Urinary bladder (tissue), 4 donors: ENCODE measurements around the gene MOBP. TPM values are rescaled to one million over a fixed set of nuclear protein-coding genes. Genes with fewer than 3 reads are reported as not detected.

Experiments
- DNase-seq: peaks from one replicate; pipeline ENCODE4 v3.0.0-alpha.2; 2015; ENCODE audit errors: extremely low spot score
- H3K27ac ChIP-seq: one replicate; pipeline ENCODE4 v1.5.1; 2013; ENCODE audit warnings: low read depth, mild to moderate bottlenecking, moderate library complexity
- H3K36me3 ChIP-seq: one replicate; pipeline ENCODE4 v1.6.1; 2013; ENCODE audit warnings: mild to moderate bottlenecking, moderate library complexity; ENCODE audit not compliant: insufficient read depth
- H3K4me1 ChIP-seq: one replicate; pipeline ENCODE4 v1.6.1; 2013; ENCODE audit warnings: mild to moderate bottlenecking, moderate library complexity; ENCODE audit not compliant: insufficient read depth
- H3K4me3 ChIP-seq: one replicate; pipeline ENCODE4 v1.5.1; 2013; ENCODE audit warnings: low read depth, low read length
- WGBS: extraction: QIAGEN DNeasy Blood & Tissue Kit; methylation state at CpG from one replicate; pipeline ENCODE4 v1.1.7; 2013; 5-methylcytosine and 5-hydroxymethylcytosine counted together
- polyA plus RNA-seq: library from polyadenylated mRNA; stranded (reverse); fragments of 200-250 nt; gene quantifications from one replicate; pipeline ENCODE4 v1.2.3, GENCODE V29; 2013
- total RNA-seq: library from RNA; depleted of rRNA; stranded (reverse); fragments of >200 nt; gene quantifications from one replicate; pipeline ENCODE4 v1.2.3, GENCODE V29; 2014
- donor health status: healthy with polysubstance abuse.
- donor health status: healthy.

Gene MOBP
- total and polyA plus RNA-seq, 2 donors, result 0.05 to 0.94 TPM

DNA sequence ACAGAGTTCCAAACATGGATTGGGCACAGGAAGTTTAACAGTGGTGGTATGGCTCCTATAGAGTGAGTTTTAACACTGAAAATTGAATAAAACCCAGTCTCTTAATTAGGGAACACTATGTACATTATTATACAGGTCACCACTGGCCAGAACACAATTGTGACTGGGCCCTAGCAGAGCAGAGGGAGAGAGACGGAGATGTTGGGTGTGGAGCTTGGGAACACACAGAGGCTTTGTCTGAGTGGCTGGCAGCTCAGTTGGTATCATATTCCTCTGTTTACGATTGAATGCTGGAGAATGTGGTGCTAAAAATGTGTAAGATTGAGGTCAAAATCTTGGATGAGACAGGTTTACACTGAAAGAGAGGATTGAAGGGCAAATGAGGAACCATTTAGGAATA, 6.8 kb upstream of the MOBP start:
- no peak for DNase-seq
- WGBS, result 42% methylated on average over 2 of the region's 2 CpGs
- Histone ChIP-seq H3K27ac (no peak overlapping the region), H3K4me3 (no peak overlapping the region), H3K36me3 (no peaks in the 10 kb centered on the region), H3K4me1 (no peaks in the 10 kb centered on the region)

DNA sequence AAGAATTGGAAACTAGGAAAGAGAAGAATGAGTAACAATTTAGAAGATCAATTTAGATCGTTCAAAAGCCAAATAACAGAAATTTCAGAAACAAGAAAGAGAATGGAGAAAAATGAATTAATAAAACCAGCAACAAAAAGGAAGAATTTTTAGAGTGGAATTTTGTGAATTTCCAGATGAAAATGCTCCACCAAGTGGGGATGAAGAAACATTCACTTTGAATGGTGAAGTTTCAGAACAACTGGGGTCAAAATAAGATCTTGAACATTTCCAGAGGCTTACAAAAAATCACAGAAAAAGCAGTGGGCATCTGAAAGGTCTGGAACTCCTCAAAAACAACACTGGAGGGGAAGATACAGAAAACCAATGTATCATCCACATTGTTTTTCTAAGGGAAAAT, 4.2 kb upstream of the MOBP start:
- H3K36me3 ChIP-seq, result no peaks in the 10 kb centered on the region
- no peak overlapping the region for H3K27ac ChIP-seq
- peaks cover 2% of the 10 kb centered on the region for H3K4me1 ChIP-seq
- 42% methylated on average over 1 of the region's 1 CpG for WGBS
- DNase-seq, result no peak
- H3K4me3 ChIP-seq, result no peak overlapping the region

DNA sequence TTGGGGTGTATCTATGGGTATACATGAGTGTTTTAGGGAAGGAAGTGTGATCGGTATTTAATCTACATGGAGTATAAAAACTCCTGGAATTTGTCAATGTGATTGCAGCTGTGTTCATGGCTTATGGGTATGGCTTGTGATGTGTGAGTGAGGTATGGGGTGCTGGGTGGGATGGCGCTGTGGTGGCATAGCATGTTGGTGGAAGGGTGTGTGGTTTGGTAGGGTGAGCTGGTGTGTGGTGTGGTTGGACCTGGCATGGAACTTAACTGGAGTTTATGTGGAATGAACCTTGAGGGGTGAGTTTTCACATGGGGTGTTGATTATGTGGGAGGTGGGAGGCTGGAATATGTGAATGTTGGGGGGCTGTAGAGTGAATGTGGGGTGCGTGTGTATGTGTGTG, 492 bp upstream of the MOBP start:
- Histone ChIP-seq H3K27ac (no peak overlapping the region), H3K4me3 (no peak overlapping the region), H3K36me3 (no peaks in the 10 kb centered on the region), H3K4me1 (peaks cover 2% of the 10 kb centered on the region)
- WGBS, result 74% methylated on average over 3 of the region's 3 CpGs
- no peak for DNase-seq

DNA sequence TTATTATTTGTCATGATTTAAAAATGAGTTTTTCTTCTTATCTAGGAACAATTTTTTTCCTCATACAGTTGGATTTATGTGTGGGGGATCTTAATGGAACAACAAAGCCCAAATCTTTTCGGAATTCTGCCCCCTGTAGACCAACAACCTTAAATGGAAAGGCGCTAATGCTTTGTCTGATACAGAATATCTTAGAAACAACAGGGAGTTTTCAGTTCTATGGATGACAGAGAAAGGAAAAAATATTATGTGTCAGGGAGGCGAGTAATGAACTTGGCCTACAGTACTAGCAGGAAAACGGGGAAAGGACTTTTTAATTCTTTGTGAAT, 592 bp downstream of the MOBP start:
- DNase-seq, result no peak
- no peak overlapping the region for H3K4me3 ChIP-seq
- H3K27ac ChIP-seq, result no peak overlapping the region
- no peaks in the 10 kb centered on the region for H3K36me3 ChIP-seq
- 79% methylated on average over 4 of the region's 4 CpGs for WGBS
- H3K4me1 ChIP-seq, result peaks cover 2% of the 10 kb centered on the region

DNA sequence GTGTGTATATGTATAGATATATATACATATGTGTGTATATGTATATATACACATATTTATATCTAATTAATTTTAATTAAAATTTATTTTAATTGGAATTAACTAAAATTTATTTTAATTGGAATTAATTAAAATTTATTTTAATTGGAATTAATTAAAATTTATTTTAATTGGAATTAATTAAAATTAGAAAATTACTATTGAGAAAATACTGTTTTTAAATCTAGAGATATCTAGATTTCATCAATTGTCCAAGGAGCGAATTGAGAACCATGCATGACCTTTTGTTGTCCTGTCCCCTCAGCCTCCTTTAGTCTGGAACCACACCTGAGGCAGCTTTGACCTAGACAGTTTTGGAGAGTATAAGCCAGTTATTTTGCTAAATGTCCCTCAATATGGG, 1.8 kb downstream of the MOBP start:
- peaks cover 2% of the 10 kb centered on the region for H3K4me1 ChIP-seq
- no peak overlapping the region for H3K4me3 ChIP-seq
- WGBS, result 92% methylated on average over 1 of the region's 1 CpG
- H3K36me3 ChIP-seq, result no peaks in the 10 kb centered on the region
- no peak overlapping the region for H3K27ac ChIP-seq
- no peak for DNase-seq

DNA sequence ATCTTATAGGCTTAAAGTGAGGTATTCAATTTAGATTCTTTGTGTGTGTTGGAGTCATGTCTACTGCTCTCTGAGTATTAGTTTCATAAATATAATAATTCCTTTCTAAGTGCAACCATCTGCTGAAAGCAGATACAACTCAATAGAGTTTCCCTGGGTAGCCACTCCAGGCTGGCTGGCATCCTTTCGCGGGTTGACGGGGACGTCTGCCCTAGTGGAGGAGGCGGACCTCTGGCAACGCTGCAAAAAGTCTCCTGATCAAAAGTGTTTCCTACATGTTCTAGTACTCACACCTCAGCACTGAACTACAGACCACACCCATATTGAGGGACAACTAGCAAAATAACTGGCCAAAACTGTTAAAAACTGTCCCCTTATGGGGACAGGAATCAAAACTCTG, 2.5 kb downstream of the MOBP start:
- WGBS, result 80% methylated on average over 6 of the region's 6 CpGs

DNA sequence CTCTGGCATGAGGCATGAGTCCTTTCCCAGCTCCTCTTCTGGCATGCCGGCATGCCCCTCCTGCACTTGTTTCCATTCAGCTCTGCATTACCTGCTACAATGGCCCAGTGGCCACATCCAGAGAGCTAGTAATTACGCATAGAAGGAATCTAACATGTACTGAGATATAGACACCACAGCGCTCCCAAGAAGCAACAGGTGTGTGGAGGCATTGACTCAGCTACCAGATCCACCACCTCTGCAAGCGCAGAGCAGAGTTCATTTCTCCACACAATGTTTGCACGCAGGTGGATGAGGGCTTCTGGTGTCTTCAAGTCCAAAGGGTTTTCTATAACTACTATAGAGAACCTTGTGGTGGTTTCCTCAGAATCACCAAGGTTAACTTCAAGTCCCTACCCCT, 4.2 kb downstream of the MOBP start:
- H3K4me3 ChIP-seq, result no peak overlapping the region
- no peak overlapping the region for H3K27ac ChIP-seq
- 96% methylated on average over 5 of the region's 5 CpGs for WGBS
- peaks cover 2% of the 10 kb centered on the region for H3K4me1 ChIP-seq
- H3K36me3 ChIP-seq, result no peaks in the 10 kb centered on the region
- DNase-seq, result no peak

More for the DNA sequence above, 2.5 kb downstream of the MOBP start:
- Histone ChIP-seq H3K4me3 (no peak overlapping the region), H3K36me3 (no peaks in the 10 kb centered on the region), H3K4me1 (peaks cover 2% of the 10 kb centered on the region), H3K27ac (no peak overlapping the region)
- DNase-seq, result no peak

DNA sequence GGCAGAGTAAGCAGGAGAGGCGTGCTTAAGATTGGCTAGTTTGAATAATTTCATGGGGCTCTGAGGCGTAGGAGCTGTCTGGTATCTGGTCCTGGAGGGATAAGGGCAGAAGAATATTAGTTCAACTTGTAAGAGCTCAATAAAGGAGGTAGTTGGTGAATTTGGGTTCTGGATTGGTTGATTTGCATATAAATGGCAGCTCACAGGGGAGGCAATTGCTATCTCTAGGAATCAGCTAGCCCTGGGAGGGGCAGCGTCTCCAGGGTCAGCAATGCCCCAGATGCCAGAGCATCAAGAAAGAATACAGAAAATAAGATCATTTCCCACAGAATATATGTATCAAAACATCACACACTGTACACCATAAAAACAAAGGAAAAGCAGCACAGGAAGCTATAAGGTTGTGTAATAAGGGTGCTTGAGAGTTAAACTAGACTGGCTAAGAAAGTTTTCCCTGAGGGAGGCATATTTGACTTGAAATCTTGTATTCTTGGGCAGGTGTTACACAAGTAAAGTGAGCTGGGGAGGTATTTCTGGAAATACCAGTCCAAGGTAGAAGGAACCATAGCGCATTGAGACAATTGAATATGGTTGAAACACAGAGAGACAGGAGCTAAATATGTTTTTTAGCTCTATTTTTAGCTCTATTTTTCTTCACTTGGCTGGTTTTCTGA, 6.1 kb downstream of the MOBP start:
- no peak overlapping the region for H3K4me3 ChIP-seq
- no peak for DNase-seq
- WGBS, result 78% methylated on average over 4 of the region's 4 CpGs
- H3K27ac ChIP-seq, result no peak overlapping the region
- no peaks in the 10 kb centered on the region for H3K4me1 ChIP-seq
- H3K36me3 ChIP-seq, result no peaks in the 10 kb centered on the region

DNA sequence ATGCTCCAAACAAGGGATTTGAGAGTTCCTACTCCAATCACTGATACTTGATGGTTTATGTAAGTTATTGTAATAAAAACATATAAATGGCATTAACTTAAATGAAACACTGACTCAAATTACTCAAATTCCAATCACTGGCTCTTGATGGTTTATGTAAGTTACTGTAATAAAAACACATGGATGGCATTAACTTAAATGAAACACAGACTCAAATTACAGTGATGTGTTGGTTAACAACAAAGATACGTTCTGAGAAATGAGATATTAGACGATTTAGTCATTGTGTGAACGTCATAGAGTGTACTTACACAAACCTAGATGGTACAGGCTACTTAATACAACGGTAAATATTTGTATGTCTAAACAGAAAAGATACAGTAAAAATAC, 6.6 kb downstream of the MOBP start:
- DNase-seq, result no peak
- H3K4me1 ChIP-seq, result no peaks in the 10 kb centered on the region
- no peak overlapping the region for H3K27ac ChIP-seq
- no peaks in the 10 kb centered on the region for H3K36me3 ChIP-seq
- no peak overlapping the region for H3K4me3 ChIP-seq
- 41% methylated on average over 4 of the region's 4 CpGs for WGBS

DNA sequence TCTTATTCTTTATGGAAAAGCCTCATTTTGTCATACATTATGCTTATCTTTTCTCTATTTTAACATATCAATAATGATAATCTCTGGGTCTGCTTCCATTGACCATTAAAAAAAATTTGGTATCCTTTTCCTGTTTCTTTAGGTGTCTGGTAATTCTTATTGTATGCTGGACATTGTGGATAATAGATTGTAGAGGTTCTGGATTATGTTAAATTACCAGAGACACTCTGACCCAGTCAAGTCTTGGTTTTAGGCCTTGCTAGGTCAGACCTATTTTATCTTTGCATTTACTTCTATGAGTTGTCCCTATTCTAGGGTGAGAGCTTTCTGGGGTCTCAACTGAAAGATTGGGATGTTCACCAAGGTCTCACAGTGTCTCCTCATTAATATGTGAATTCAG, 9.3 kb downstream of the MOBP start:
- DNase-seq, result no peak
- Histone ChIP-seq H3K4me1 (no peaks in the 10 kb centered on the region), H3K4me3 (no peak overlapping the region), H3K27ac (no peak overlapping the region), H3K36me3 (no peaks in the 10 kb centered on the region)

DNA sequence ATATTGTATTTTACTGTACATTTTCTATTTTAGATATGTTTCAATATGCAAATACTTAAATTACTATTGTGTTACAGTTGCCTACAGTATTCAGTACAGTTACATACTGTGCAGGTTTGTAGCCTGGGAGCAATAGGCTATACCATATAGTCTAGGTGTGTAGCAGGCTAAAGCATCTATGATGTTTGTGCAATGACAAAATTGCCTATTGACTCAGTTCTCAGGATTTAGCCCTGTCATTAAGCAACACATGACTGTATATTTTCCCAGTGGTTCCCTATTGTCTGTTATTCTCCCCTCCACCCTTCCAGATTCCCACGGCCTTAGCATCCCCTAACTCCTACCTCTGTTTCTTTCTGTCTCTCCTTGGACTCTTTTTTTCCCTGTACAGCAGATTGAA, 10.7 kb downstream of the MOBP start:
- H3K4me3 ChIP-seq, result no peak overlapping the region
- H3K4me1 ChIP-seq, result no peaks in the 10 kb centered on the region
- WGBS, result 85% methylated on average over 1 of the region's 1 CpG
- DNase-seq, result no peak
- H3K36me3 ChIP-seq, result no peaks in the 10 kb centered on the region
- H3K27ac ChIP-seq, result no peak overlapping the region

DNA sequence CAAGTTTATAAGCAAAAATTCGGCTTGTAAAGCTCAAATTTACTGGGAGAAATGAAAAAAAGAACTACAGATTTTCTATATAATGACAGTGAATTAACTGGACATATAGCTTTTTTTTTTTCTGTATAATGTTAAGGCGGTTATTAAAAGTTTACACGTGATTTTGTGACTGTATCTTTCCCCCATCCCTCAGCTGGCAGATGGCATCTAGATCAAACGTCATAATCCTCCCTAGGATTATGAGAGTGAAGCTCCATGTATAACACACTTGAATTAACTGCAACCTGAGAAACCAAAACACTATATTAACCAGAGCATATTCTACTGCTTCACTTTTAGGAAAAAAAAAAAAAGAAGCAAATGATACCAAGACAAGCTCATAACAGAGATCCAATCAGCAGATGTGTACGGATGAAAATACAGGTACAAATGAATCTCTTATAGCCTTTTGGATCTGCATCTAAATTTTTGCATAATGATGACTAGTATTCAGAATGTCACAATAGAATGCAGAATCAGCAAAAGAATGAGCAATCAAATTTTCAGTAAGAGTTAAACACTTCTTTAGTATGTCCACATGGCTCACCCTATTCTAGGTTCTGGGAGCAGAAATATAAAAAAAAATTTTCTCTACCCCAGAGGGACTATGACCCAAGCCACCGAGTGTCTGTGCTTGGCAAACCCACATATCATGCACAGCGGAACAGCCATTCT, 12.4 kb downstream of the MOBP start:
- no peak overlapping the region for H3K4me3 ChIP-seq
- no peak overlapping the region for H3K27ac ChIP-seq
- WGBS, result 40% methylated on average over 7 of the region's 7 CpGs
- no peaks in the 10 kb centered on the region for H3K36me3 ChIP-seq
- DNase-seq, result no peak
- no peaks in the 10 kb centered on the region for H3K4me1 ChIP-seq

DNA sequence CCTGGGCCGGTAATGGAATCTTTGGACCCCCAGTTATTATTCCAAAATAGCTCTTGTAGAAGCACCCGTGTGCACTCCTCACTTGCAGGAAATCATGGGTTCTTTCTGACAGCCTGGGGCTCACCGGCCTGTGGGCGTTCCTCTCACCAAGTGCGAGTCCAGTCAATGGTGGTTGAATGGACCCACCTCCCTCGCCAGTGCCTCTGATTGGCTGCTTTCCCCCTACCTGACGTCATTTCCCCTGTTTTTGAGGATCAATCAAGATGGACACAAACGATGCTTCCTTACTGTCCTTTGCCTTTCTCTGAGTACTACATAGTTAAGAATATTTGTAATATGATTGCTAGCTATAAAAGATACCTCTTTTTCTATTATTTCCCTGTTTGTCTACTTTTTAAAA, 18.1 kb downstream of the MOBP start:
- 86% methylated on average over 8 of the region's 8 CpGs for WGBS

DNA sequence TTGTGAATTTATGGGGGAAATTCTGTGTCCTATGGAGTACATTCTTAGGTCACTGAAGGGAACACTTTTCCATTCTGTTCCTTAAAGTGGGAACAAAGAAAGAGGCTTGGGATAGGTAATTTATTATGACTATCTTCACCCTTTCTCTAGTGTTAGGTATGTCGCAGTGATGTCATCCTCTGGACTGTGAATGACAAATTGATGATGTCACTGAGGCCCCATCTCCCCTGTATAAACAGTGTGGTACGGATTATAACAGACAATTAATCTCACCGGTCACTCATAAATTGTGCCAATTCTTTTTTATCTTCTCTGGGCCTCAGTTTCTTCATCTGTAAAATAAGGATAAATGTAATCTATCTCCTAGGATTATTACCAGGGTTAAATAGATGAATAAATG, 23.5 kb downstream of the MOBP start:
- 74% methylated on average over 3 of the region's 3 CpGs for WGBS
- no peak overlapping the region for H3K4me3 ChIP-seq
- H3K4me1 ChIP-seq, result no peaks in the 10 kb centered on the region
- no peaks in the 10 kb centered on the region for H3K36me3 ChIP-seq
- no peak for DNase-seq
- no peak overlapping the region for H3K27ac ChIP-seq

More for the DNA sequence above, 18.1 kb downstream of the MOBP start:
- no peak overlapping the region for H3K4me3 ChIP-seq
- H3K36me3 ChIP-seq, result no peaks in the 10 kb centered on the region
- DNase-seq, result no peak
- no peak overlapping the region for H3K27ac ChIP-seq
- no peaks in the 10 kb centered on the region for H3K4me1 ChIP-seq
